OCI-LY3 (cell line): ENCODE measurements around the gene SLC6A2.

Experiments
- CTCF ChIP-seq: fragments of 200-600, 300-600 bp; sonication (generic); IDR thresholded peaks from 2 replicates; pipeline ENCODE4 v1.5.1; 2014; ENCODE audit warnings: antibody characterized with exemption, low read length, low read depth
- EZH2phosphoT487 ChIP-seq: fragments of 200-600 bp; shearing (Covaris generic); IDR thresholded peaks from 2 replicates; pipeline ENCODE4 v1.6.1; 2018; ENCODE audit warnings: antibody characterized with exemption, mixed run types, low read depth

- TF ChIP-seq CTCF: no peak
- TF ChIP-seq EZH2phosphoT487: no peak
Observed at GRCh38 chr16:55746081-55746480, 90.3 kb downstream of the SLC6A2 start.
